ENCODE data around the gene CTSD.

- TF ChIP-seq CTCF (IDR thresholded peaks at IDR 0.05) (no peak), POLR2AphosphoS5 (IDR thresholded peaks at IDR 0.05) (no peak), POLR2A (IDR thresholded peaks at IDR 0.05) (no peak)
Observed at GRCh38 chr11:1718326-1718725, 45.4 kb downstream of the CTSD start.
